Spleen (tissue), 11 donors: ENCODE results near the gene ANGEL2. TPM values are rescaled to one million over a fixed set of nuclear protein-coding genes. Genes with fewer than 3 reads are reported as not detected.
"Not testable (repeated sequence)": the region's sequence is repeated elsewhere in the genome, so short reads cannot be mapped to it uniquely, and the experiment has no call there.

Source experiments
- DNase-seq: peaks from one replicate; pipeline ENCODE4 v3.0.0-alpha.2; 2020
- H3K27ac ChIP-seq, 8 donors: fragments of 200-600 bp; sonication (generic) in 7 of 8; 1 replicate in 4 of 8; 2 replicates in 4 of 8; pipeline versions ENCODE4 v1.5.0 to v1.8.0; 2016 to 2021; ENCODE audit warnings: inconsistent platforms in 4 of 8, mild to moderate bottlenecking in 4 of 8, moderate library complexity in 1 of 8
- H3K27me3 ChIP-seq, 7 donors: fragments of 200-600 bp; sonication (generic) in 6 of 7; replicated peaks in 1 of 7; 1 replicate in 4 of 7; 2 replicates in 3 of 7; pipeline versions ENCODE4 v1.5.0 to v1.8.0; 2016 to 2021; ENCODE audit warnings: inconsistent platforms in 3 of 7, mild to moderate bottlenecking in 1 of 7
- H3K36me3 ChIP-seq, 6 donors: fragments of 200-600 bp; sonication (generic) in 5 of 6; 1 replicate in 4 of 6; 2 replicates in 2 of 6; pipeline versions ENCODE4 v1.5.0 to v1.8.0; 2016 to 2021; ENCODE audit warnings: inconsistent platforms in 2 of 6
- H3K4me1 ChIP-seq, 6 donors: fragments of 200-600 bp; sonication (generic) in 5 of 6; 1 replicate in 3 of 6; 2 replicates in 3 of 6; pipeline versions ENCODE4 v1.5.0 to v1.8.0; 2016 to 2021; ENCODE audit warnings: inconsistent platforms in 3 of 6
- H3K4me3 ChIP-seq, 8 donors: fragments of 200-600 bp; sonication (generic) in 7 of 8; 1 replicate in 4 of 8; 2 replicates in 4 of 8; pipeline versions ENCODE4 v1.5.0 to v1.8.0; 2016 to 2021; ENCODE audit warnings: inconsistent platforms in 4 of 8, mild to moderate bottlenecking in 4 of 8, moderate library complexity in 2 of 8
- H3K9me3 ChIP-seq, 8 donors: fragments of 200-600 bp; sonication (generic) in 7 of 8; 1 replicate in 4 of 8; 2 replicates in 4 of 8; pipeline versions ENCODE4 v1.5.0 to v1.8.0; 2016 to 2021; ENCODE audit warnings: inconsistent platforms in 4 of 8
- POLR2A ChIP-seq, 3 donors: fragments of 450-650 bp; IDR thresholded peaks; one replicate each; pipeline ENCODE4 v1.5.1; 2017; ENCODE audit warnings: antibody characterized with exemption in 3 of 3, mild to moderate bottlenecking in 1 of 3
- POLR2AphosphoS5 ChIP-seq, 3 donors: sonication (generic); formaldehyde crosslinking; IDR thresholded peaks; one replicate each; pipeline ENCODE4 v1.5.1; 2017; ENCODE audit warnings: antibody characterized with exemption in 3 of 3
- WGBS, 5 donors: extraction: QIAGEN DNeasy Blood & Tissue Kit in 3 of 5; methylation state at CpG; one replicate each; pipeline versions ENCODE4 v1.1.5 to v1.1.7; 2013 to 2018; 5-methylcytosine and 5-hydroxymethylcytosine counted together
- intact Hi-C: fragments of 100-400 bp; cut with DNase I; formaldehyde crosslinking; loops from one replicate; pipeline ENCODE4 v1.15.0; 2023; ENCODE audit warnings: low total_unique reads
- polyA plus RNA-seq, 3 donors: library from polyadenylated mRNA; stranded (reverse); fragments of 200-250 nt; gene quantifications; one replicate each; pipeline ENCODE4 v1.2.1, GENCODE V29; 2013
- total RNA-seq, 7 donors: library from RNA; depleted of rRNA in 3 of 7; stranded (reverse); fragments of >200 nt in 3 of 7; fragmentation: NEBNext Ultra II Directional in 4 of 7; extraction: Animal tissue kit (Norgen Biotek cat#: 25700) in 4 of 7; gene quantifications; one replicate each; pipeline versions ENCODE4 v1.1.0 to v1.2.1, GENCODE V29; 2016 to 2021
- TF ChIP-seq, protein P1 (sequence below), 11 experiments: fragments of 200-600 bp in 7 of 11; fragments of 450-650 bp in 4 of 11; sonication (generic) in 4 of 11; IDR thresholded peaks in 8 of 11; conservative IDR thresholded peaks in 3 of 11; 1 replicate in 7 of 11; 2 replicates in 4 of 11; pipeline versions ENCODE4 v1.4.0 to v1.8.0; 2016 to 2021; ENCODE audit warnings: antibody characterized with exemption in 11 of 11, inconsistent platforms in 4 of 11, mild to moderate bottlenecking in 1 of 11
- donor health status: healthy with polysubstance abuse.
- donor health status: DM: no; HTN: no; CAD: no; lungs with moderate emphysema.
- donor health status: DM: no; HTN: no; CAD: no.
- donor health status: Bipolar disorder and iron deficiency.
- donor health status: healthy.
- donor health status: DM: no; HTN: no; CAD: no.
- donor health status: DM: yes; HTN: yes; CAD: no.

ANGEL2 gene
- total and polyA plus RNA-seq, 10 donors, result 18.3 to 96.8 (median 50.9) TPM

DNA sequence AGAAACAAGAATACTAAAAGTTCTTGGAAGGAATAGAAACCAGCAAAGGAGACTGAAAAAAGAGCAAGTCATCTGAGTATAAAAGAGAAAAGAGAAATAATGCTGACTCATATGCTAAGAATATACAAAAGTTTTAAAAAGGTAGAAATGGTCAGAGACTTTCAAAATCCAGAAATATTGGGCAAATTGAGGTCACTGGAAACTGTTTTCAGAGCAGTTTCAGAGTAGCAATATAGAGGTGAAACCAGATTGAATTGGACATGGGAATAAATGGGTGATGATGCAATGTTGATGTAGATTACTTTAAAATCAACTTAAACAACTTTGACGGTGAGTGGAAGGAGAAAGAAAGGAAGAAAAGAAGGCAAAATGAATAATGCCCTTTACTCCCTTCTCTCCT lies 33.6 kb upstream of the ANGEL2 start:
- WGBS, 5 donors, result 52 to 76% (median 71%) methylated on average over 1 of the region's 1 CpG
- intact Hi-C loops, result no loop called here
- Histone ChIP-seq H3K36me3 (no peaks in the 10 kb centered on the region), H3K27me3 (peaks cover 0 to 13% (median 0%) of the 10 kb centered on the region in 7 donors), H3K27ac (no peak overlapping the region), H3K9me3 (no peaks in the 10 kb centered on the region), H3K4me1 (peaks cover 5 to 35% (median 19%) of the 10 kb centered on the region in 6 donors), H3K4me3 (no peak overlapping the region)
- no peak for DNase-seq
- TF ChIP-seq POLR2AphosphoS5 (IDR thresholded peaks at IDR 0.05) (no peak), POLR2A (IDR thresholded peaks at IDR 0.05) (no peak)
- TF ChIP-seq, protein P1, sequence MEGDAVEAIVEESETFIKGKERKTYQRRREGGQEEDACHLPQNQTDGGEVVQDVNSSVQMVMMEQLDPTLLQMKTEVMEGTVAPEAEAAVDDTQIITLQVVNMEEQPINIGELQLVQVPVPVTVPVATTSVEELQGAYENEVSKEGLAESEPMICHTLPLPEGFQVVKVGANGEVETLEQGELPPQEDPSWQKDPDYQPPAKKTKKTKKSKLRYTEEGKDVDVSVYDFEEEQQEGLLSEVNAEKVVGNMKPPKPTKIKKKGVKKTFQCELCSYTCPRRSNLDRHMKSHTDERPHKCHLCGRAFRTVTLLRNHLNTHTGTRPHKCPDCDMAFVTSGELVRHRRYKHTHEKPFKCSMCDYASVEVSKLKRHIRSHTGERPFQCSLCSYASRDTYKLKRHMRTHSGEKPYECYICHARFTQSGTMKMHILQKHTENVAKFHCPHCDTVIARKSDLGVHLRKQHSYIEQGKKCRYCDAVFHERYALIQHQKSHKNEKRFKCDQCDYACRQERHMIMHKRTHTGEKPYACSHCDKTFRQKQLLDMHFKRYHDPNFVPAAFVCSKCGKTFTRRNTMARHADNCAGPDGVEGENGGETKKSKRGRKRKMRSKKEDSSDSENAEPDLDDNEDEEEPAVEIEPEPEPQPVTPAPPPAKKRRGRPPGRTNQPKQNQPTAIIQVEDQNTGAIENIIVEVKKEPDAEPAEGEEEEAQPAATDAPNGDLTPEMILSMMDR (IDR thresholded peaks at IDR 0.05 in 8 of 11, conservative IDR thresholded peaks at IDR 0.05 in 3 of 11), result no peak

DNA sequence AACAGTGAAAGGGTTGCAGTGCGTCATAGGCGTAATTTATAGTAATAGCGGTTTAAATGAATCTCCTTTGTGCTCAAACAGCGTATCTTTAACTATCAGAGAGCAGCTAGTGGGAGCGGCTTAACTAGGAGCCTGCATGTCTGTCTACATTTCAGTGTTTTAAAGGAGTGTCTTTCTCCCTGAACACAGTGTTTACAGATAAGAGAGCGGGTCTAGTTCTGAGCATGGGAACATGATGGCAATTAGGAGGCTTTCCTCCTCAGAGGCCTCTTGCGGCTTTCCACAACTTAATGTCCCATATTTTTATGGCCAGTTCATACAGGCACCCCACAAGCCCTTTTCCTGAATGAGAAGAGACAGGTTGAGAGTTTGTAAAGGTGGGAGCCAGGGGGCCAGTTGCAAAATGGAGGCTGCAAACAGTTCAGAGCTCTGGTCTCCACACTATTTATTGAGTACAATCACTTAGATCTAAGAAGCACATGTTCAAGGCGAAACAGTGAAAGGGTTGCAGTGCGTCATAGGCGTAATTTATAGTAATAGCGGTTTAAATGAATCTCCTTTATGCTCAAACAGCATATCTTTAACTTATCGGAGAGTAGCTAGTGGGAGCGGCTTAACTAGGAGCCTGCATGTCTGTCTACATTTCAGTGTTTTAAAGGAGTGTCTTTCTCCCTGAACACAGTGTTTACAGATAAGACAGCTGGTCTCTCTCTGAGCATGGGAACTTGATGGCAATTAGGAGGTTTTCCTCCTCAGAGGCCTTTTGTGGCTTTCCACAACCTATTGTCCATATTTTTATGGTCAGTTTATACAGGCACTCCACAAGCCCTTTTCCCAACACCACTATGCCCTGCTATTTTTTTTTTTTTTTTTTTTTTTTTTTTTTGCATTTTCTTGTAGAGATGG lies 29.9 kb upstream of the ANGEL2 start:
- DNase-seq, H3K4me1 ChIP-seq, H3K36me3 ChIP-seq, H3K4me3 ChIP-seq, H3K27ac ChIP-seq, intact Hi-C loops, H3K9me3 ChIP-seq: not testable (repeated sequence)
- peaks cover 0 to 13% (median 0%) of the 10 kb centered on the region in 7 donors for H3K27me3 ChIP-seq
- WGBS, 5 donors, result 86 to 93% (median 89%) methylated on average over 13 of the region's 13 CpGs

DNA sequence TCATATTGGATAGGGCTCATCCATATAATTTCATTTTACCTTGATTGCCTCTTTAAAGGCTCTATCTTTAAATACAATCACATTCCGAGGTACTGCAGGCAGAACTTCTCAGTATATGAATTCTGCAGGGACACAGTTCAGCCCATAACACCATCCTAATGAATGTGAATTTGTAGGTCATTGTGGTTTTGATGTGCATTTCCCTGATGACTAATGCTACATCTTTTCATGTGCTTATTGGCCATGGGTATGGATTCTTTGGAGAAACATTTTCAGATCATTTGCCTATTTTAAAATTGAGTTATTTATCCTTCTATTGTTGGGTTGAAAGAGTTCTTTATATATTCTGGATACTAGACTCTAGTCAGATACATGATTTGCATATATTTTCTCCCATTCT lies 25.8 kb upstream of the ANGEL2 start:
- Histone ChIP-seq H3K4me1 (no peaks in the 10 kb centered on the region), H3K9me3 (no peaks in the 10 kb centered on the region), H3K4me3 (no peak overlapping the region), H3K27me3 (peaks cover 0 to 10% (median 0%) of the 10 kb centered on the region in 7 donors), H3K27ac (no peak overlapping the region), H3K36me3 (no peaks in the 10 kb centered on the region)
- TF ChIP-seq, protein P1 (IDR thresholded peaks at IDR 0.05 in 8 of 11, conservative IDR thresholded peaks at IDR 0.05 in 3 of 11), result no peak
- TF ChIP-seq POLR2A (IDR thresholded peaks at IDR 0.05), result no peak
- intact Hi-C loops, result no loop called here
- DNase-seq, result no peak
- 80 to 95% (median 85%) methylated on average over 1 of the region's 1 CpG for WGBS, 5 donors

DNA sequence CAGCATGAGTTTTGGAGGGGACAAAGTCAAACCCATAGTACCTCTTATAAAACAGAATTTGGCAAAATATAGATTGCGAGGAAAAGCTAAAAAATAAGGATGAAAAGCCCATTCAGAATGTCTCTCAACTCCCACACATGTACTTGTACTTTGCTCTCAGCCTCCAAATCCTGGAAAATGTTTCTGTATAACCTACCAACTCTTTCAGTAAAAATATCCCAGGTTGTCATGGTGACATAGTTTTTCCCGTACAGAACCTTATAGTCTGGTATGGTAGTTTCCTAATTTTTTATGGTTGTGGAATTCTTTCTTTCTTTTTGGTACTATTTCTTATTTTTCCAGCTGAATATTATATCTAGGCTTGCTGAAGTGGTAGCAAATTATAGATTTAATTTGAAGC lies 19.9 kb upstream of the ANGEL2 start:
- no peak overlapping the region for H3K27ac ChIP-seq
- TF ChIP-seq, protein P1 (IDR thresholded peaks at IDR 0.05 in 8 of 11, conservative IDR thresholded peaks at IDR 0.05 in 3 of 11), result no peak
- TF ChIP-seq POLR2A (IDR thresholded peaks at IDR 0.05) (no peak), POLR2AphosphoS5 (IDR thresholded peaks at IDR 0.05) (no peak)
- no peaks in the 10 kb centered on the region for H3K9me3 ChIP-seq
- no peaks in the 10 kb centered on the region for H3K36me3 ChIP-seq
- peaks cover 0 to 34% (median 5%) of the 10 kb centered on the region in 7 donors for H3K27me3 ChIP-seq
- intact Hi-C loops, result no loop called here
- DNase-seq, result no peak
- no peaks in the 10 kb centered on the region for H3K4me1 ChIP-seq
- H3K4me3 ChIP-seq, result no peak overlapping the region
- 77 to 88% (median 84%) methylated on average over 2 of the region's 2 CpGs for WGBS, 5 donors
